H1 (cell line): Measurements from ENCODE around the gene ZNF750. TPM values are rescaled to one million over a fixed set of nuclear protein-coding genes. Genes with fewer than 3 reads are reported as not detected.

Source experiments
- RAD21 ChIP-seq, 2 experiments: IDR thresholded peaks in 1 of 2; conservative IDR thresholded peaks in 1 of 2; 2 replicates each; pipeline ENCODE4 v1.6.1; 2011; ENCODE audit warnings: low read depth in 2 of 2, low read length in 2 of 2, improper control_type of control experiment in 1 of 2, inconsistent platforms in 1 of 2, mild to moderate bottlenecking in 1 of 2, moderate library complexity in 1 of 2
- SIN3A ChIP-seq, 2 experiments: IDR thresholded peaks in 1 of 2; conservative IDR thresholded peaks in 1 of 2; 2 replicates each; pipeline ENCODE4 v1.6.1; 2011 to 2012; ENCODE audit warnings: low read length in 2 of 2, improper control_type of control experiment in 1 of 2, low read depth in 1 of 2, mild to moderate bottlenecking in 1 of 2
- SP4 ChIP-seq: IDR thresholded peaks from 2 replicates; pipeline ENCODE4 v1.6.1; 2012; ENCODE audit warnings: low read length, inconsistent platforms
- TAF1 ChIP-seq: IDR thresholded peaks from 2 replicates; pipeline ENCODE4 v1.6.1; 2011; ENCODE audit warnings: mild to moderate bottlenecking, low read depth, low read length
- TAF7 ChIP-seq: optimal IDR thresholded peaks from 2 replicates; pipeline ENCODE3; 2011; ENCODE audit warnings: low read depth, mild to moderate bottlenecking, inconsistent platforms, low read length, moderate library complexity, borderline replicate concordance
- polyA plus RNA-seq, 7 experiments: library from polyadenylated mRNA; depleted of rRNA in 3 of 7; stranded (reverse) in 5 of 7; unstranded in 2 of 7; fragments of >200 nt in 5 of 7; fragments of 200-250 nt in 2 of 7; gene quantifications; 1 replicate in 5 of 7; 2 replicates in 1 of 7; 4 replicates in 1 of 7; pipeline versions ENCODE4 v1.2.1 to v1.2.3, GENCODE V29; 2011 to 2013; ENCODE audit warnings: missing spikeins in 2 of 7, mixed read lengths in 2 of 7
- total RNA-seq: library from RNA; stranded (reverse); fragmentation: NEBNext Ultra II Directional; extraction: Animal tissue kit (Norgen Biotek cat#: 25700); gene quantifications from 2 replicates; pipeline ENCODE4 v1.2.1, GENCODE V29; 2021

ZNF750 gene
- total and polyA plus RNA-seq, 2 of the 8 experiments (the other 6 are each of a cell fraction or from before 2014, with no cell fraction given): not detected

- TF ChIP-seq RAD21 (IDR thresholded peaks at IDR 0.05 in 1 of 2, conservative IDR thresholded peaks at IDR 0.05 in 1 of 2; ENCODE audit: low read depth in 2 of 2, low read length in 2 of 2) (no peak), SIN3A (conservative IDR thresholded peaks at IDR 0.05 in 1 of 2, IDR thresholded peaks at IDR 0.05 in 1 of 2; ENCODE audit: low read depth in 1 of 2, low read length in 2 of 2) (no peak), TAF7 (no peak), SP4 (no peak), TAF1 (no peak)
These were observed 38.3 kb downstream of the ZNF750 start (continued) for GRCh38 chr17:82801377-82801970.
